Measurements from ENCODE around the gene DCAF6.

The DCAF6 gene

DNA sequence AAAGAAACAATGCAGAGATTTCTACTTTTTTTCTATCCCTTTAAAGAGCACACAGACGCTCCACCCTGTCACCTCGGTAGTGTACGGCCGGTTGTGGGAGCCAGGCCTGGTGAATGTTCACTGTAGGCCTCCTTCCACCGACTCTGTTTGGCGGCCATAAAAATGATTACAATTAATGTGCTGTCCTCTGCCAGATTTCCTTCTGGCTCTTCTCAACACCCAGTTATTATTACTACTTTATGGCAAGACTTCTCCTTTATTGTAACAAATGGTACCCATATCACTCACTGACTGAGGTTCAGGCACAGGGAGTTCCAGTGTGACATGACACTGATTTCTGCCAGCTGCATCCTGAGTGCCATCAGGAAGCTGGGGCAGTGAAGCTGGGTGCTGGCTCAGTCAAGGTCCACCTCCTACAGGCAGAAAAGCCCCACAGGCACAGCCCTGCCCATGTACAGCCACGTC, 162.9 kb downstream of the DCAF6 start:
- Histone ChIP-seq H3K9me3 (ENCODE audit: insufficient read depth, low read length) (no peaks in the 10 kb centered on the region), H3K27me3 (ENCODE audit: low read length) (no peaks in the 10 kb centered on the region), H2AFZ (ENCODE audit: low read depth, low read length, severe bottlenecking) (no peak overlapping the region), H3K4me3 (ENCODE audit: insufficient read depth, low read length, poor library complexity, severe bottlenecking) (no peak overlapping the region), H3K27ac (ENCODE audit: low read depth, low read length) (no peak overlapping the region), H3K79me2 (ENCODE audit: insufficient read depth, low read length) (no peaks in the 10 kb centered on the region), H3K9ac (ENCODE audit: low read length) (no peak overlapping the region), H3K4me2 (ENCODE audit: low read depth, low read length, poor library complexity, severe bottlenecking) (no peak overlapping the region), H3K36me3 (ENCODE audit: low read length) (no peaks in the 10 kb centered on the region), H4K20me1 (ENCODE audit: low read depth, low read length) (no peaks in the 10 kb centered on the region), H3K9me2 (replicated peaks; ENCODE audit: insufficient read depth, low read length) (no peaks in the 10 kb centered on the region), H3F3A (ENCODE audit: insufficient read depth) (no peaks in the 10 kb centered on the region)
- TF ChIP-seq EZH2phosphoT487 (conservative IDR thresholded peaks at IDR 0.05; ENCODE audit: low read length) = no peak
- TF ChIP-seq, protein P1, sequence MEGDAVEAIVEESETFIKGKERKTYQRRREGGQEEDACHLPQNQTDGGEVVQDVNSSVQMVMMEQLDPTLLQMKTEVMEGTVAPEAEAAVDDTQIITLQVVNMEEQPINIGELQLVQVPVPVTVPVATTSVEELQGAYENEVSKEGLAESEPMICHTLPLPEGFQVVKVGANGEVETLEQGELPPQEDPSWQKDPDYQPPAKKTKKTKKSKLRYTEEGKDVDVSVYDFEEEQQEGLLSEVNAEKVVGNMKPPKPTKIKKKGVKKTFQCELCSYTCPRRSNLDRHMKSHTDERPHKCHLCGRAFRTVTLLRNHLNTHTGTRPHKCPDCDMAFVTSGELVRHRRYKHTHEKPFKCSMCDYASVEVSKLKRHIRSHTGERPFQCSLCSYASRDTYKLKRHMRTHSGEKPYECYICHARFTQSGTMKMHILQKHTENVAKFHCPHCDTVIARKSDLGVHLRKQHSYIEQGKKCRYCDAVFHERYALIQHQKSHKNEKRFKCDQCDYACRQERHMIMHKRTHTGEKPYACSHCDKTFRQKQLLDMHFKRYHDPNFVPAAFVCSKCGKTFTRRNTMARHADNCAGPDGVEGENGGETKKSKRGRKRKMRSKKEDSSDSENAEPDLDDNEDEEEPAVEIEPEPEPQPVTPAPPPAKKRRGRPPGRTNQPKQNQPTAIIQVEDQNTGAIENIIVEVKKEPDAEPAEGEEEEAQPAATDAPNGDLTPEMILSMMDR (IDR thresholded peaks at IDR 0.05; ENCODE audit: insufficient read depth, low read length, poor library complexity, severe bottlenecking) = no peak

DNA sequence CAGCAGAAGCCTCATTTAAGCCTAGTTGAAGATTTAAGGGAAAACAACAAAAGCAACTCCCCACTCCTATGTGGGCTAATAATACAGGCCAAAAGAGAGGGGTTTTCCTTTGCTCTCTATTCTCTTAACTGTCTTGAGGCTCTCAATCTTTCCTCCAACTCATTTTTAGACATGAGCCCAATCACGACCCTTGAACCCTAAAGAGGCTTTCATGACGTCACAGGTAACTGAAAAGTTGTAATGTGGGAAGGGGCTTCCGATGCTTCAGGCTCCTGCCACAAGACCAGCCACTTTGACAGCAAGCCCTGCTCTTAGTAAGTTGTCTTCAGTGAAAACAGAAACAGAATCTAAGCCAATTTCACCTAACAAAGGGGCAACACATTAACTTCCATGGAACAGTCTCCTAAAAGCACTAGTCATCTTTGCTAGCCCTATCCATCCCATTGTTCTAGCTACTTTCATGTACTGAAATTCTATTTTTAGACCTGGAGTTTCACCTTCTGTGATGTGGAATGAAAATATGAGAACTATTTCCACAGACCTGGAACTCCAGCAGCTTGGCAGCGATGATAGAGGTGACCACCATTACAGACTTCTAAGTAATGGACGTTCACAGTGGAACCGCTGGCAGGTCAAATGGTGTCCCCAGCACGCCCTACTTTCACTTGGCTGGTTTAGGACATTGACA, 164.0 kb downstream of the DCAF6 start:
- no peak for TF ChIP-seq EZH2phosphoT487 (conservative IDR thresholded peaks at IDR 0.05; ENCODE audit: low read length)
- TF ChIP-seq, protein P1 (IDR thresholded peaks at IDR 0.05; ENCODE audit: insufficient read depth, low read length, poor library complexity, severe bottlenecking) = no peak
- no peaks in the 10 kb centered on the region for H3K9me2 ChIP-seq (replicated peaks; ENCODE audit: insufficient read depth, low read length)
- H3K9ac ChIP-seq (ENCODE audit: low read length) = no peak overlapping the region
- no peak overlapping the region for H3K4me2 ChIP-seq (ENCODE audit: low read depth, low read length, poor library complexity, severe bottlenecking)
- H3K9me3 ChIP-seq (ENCODE audit: insufficient read depth, low read length) = no peaks in the 10 kb centered on the region
- no peaks in the 10 kb centered on the region for H4K20me1 ChIP-seq (ENCODE audit: low read depth, low read length)
- no peak overlapping the region for H2AFZ ChIP-seq (ENCODE audit: low read depth, low read length, severe bottlenecking)
- no peaks in the 10 kb centered on the region for H3K79me2 ChIP-seq (ENCODE audit: insufficient read depth, low read length)
- no peaks in the 10 kb centered on the region for H3K36me3 ChIP-seq (ENCODE audit: low read length)
- H3K27me3 ChIP-seq (ENCODE audit: low read length) = no peaks in the 10 kb centered on the region
- H3F3A ChIP-seq (ENCODE audit: insufficient read depth) = no peaks in the 10 kb centered on the region
- no peak overlapping the region for H3K4me3 ChIP-seq (ENCODE audit: insufficient read depth, low read length, poor library complexity, severe bottlenecking)
- H3K27ac ChIP-seq (ENCODE audit: low read depth, low read length) = no peak overlapping the region

DNA sequence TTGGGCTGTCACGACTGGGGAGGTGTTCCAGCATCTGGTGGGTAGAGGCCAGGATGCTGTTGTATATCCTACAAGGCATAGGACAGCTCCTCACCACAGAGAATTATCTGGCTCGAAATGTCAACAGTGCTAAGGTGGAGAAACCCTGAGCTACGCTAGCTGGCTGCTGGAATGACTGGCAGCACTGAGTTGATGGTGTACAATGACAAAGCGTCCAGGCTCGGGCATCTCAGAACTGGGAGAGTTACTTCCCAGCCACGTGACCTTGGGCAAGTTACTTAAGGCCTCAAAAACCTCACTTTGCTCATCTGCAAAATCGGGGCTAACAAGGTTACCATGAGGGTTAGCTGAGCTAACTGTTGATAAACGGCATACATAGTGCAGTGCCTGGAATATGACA, 164.9 kb downstream of the DCAF6 start:
- TF ChIP-seq EZH2phosphoT487 (conservative IDR thresholded peaks at IDR 0.05; ENCODE audit: low read length) = no peak
- TF ChIP-seq, protein P1 (IDR thresholded peaks at IDR 0.05; ENCODE audit: insufficient read depth, low read length, poor library complexity, severe bottlenecking) = no peak
- no peaks in the 10 kb centered on the region for H4K20me1 ChIP-seq (ENCODE audit: low read depth, low read length)
- H3K9me3 ChIP-seq (ENCODE audit: insufficient read depth, low read length) = no peaks in the 10 kb centered on the region
- H3F3A ChIP-seq (ENCODE audit: insufficient read depth) = no peaks in the 10 kb centered on the region
- no peaks in the 10 kb centered on the region for H3K27me3 ChIP-seq (ENCODE audit: low read length)
- no peaks in the 10 kb centered on the region for H3K79me2 ChIP-seq (ENCODE audit: insufficient read depth, low read length)
- no peak overlapping the region for H3K4me3 ChIP-seq (ENCODE audit: insufficient read depth, low read length, poor library complexity, severe bottlenecking)
- H3K36me3 ChIP-seq (ENCODE audit: low read length) = no peaks in the 10 kb centered on the region
- no peak overlapping the region for H2AFZ ChIP-seq (ENCODE audit: low read depth, low read length, severe bottlenecking)
- H3K4me2 ChIP-seq (ENCODE audit: low read depth, low read length, poor library complexity, severe bottlenecking) = no peak overlapping the region
- H3K9ac ChIP-seq (ENCODE audit: low read length) = no peak overlapping the region
- no peak overlapping the region for H3K27ac ChIP-seq (ENCODE audit: low read depth, low read length)
- no peaks in the 10 kb centered on the region for H3K9me2 ChIP-seq (replicated peaks; ENCODE audit: insufficient read depth, low read length)

Data from SU-DHL-6 (cell line).